Ishikawa (cell line): Measurements from ENCODE around the gene IMPA2.

Experiments used
- CEBPB ChIP-seq: IDR thresholded peaks from 2 replicates; pipeline ENCODE4 v1.6.1; 2012
- EP300 ChIP-seq: IDR thresholded peaks from 2 replicates; pipeline ENCODE4 v1.6.1; 2012; ENCODE audit warnings: borderline replicate concordance
- MAX ChIP-seq: IDR thresholded peaks from 2 replicates; pipeline ENCODE4 v1.6.1; 2012
- TAF1 ChIP-seq: IDR thresholded peaks from 2 replicates; pipeline ENCODE4 v1.6.1; 2012; ENCODE audit warnings: low read depth, mild to moderate bottlenecking
- TCF12 ChIP-seq: IDR thresholded peaks from 2 replicates; pipeline ENCODE4 v1.6.1; 2012; ENCODE audit warnings: low read depth

GRCh38 chr18:11991021-11991795, 9.9 kb downstream of the IMPA2 start:
- TF ChIP-seq TAF1 (no peak), CEBPB (no peak), EP300 (no peak), MAX (no peak), TCF12 (no peak)
